Left lobe of liver (tissue), 2 donors: ENCODE results near the gene GMDS. TPM values are rescaled to one million over a fixed set of nuclear protein-coding genes. Genes with fewer than 3 reads are reported as not detected.
"Not testable (repeated sequence)": the region's sequence is repeated elsewhere in the genome, so short reads cannot be mapped to it uniquely, and the experiment has no call there.

Experiments used
- ATAC-seq: fragments of 200-7000 bp; cut with Tn5 transposase; one replicate; pipeline ENCODE4 v1.9.1; 2020; ENCODE audit warnings: mild to moderate bottlenecking, moderate library complexity
- DNase-seq: peaks from one replicate; pipeline ENCODE4 v3.0.0-alpha.2; 2020; ENCODE audit warnings: low spot score
- total RNA-seq: library from RNA; stranded (reverse); gene quantifications from one replicate; pipeline ENCODE4 v1.2.1, GENCODE V29; 2021
- donor health status: DM: no; HTN: no; CAD: no; lungs with moderate emphysema.
- donor health status: DM: no; HTN: yes; CAD: no.

The GMDS gene
- total RNA-seq, 1 donor from 2014 or later, result 23.9 TPM

- DNase-seq (no peak), ATAC-seq (no peak)
These were observed 375.2 kb downstream of the GMDS start for GRCh38 chr6:1870251-1870650.

- ATAC-seq, result no peak
- no peak for DNase-seq
These were observed 375.6 kb downstream of the GMDS start for GRCh38 chr6:1869769-1870168.

DNA sequence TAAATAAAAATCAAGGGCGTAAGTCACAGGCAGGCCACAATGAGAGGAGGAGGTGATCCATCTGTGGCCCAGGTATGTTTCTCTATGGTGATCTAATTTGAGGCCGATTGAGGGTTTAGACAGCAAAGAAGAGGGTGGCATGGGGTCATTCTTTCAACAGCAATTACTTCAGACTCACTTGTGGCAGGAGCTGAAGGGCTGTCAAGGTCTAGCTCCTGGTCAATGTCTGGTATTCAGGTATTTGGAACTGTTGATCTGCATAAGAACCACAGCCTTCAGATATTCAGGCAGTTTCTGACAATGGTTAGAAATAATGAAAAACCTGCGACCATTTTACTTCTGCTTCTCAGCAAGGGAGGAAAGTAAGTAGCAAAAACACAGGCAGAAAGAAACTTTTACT, 376.1 kb downstream of the GMDS start:
- ATAC-seq, result no peak
- no peak for DNase-seq

DNA sequence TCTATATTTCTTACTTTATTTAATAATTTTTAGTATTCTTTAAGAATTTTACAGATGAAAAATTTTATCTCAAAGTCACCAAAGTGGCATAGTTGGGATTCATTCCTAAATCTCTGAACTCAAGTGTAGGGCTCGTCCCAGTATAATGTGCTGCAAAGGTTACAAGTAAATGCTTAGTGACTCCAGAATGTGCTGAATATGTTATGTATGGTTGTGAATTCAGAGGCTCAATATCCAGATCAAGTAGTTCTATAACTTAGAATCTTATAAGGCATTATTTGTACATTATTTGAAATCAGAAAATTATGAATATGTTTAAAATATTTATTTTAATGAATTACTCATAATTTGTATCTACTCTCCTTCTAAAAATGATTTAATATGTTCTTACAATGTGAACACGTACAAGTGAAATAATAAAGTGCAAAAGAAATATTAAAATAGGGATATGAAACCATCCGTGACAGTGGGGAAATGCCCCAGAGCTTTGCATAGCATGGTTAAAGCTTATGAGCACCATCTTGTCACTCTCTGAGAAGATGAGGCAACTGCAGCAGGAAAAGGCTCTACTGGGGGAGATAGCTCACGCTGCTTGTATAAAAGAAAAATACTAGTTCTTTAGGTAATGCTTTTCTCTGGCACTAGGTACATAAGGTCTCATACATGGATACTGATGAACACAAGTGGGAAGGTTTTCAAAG, 376.7 kb downstream of the GMDS start:
- no peak for ATAC-seq
- DNase-seq, result no peak

- DNase-seq, result no peak
- no peak for ATAC-seq
These were observed 378.2 kb downstream of the GMDS start for GRCh38 chr6:1867197-1867596.

DNA sequence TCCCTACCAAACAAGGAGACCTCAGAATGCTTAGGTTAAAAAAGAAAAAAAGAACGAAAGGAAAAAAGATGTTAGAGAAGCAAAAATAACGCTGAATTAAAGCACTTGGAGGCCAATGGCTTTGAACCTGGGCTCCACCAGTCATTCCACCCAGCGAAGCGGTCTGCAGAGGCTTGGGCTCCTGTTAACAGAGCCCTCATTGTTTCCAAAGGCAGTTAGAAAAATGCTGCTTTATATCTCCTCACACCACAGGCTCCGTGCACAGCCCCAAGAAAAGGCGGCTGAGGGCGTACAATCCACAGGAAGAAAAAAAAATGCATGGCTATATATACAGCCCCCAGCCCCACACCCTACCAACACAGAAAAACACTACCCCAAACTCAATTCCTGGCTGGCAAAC, 379.8 kb downstream of the GMDS start:
- ATAC-seq, result no peak

DNA sequence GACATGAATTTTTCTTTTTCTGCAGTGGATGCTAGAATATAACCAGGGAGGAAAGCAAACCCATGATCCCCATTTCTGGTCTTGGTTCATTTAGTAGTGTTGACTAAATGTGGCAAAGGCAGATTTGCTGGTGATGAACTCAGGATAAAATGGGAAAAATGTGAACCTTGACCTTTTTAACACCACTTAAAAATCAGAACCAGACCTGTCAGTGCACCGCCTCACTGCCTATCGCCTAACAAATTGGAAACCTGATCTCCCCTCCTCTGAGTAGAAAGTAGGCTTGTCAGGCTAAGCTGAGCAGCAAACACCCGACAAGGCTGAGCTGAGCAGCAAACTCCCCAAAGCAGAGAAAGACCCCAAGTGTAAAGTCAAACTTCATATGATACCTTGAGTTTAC, 380.9 kb downstream of the GMDS start:
- ATAC-seq (no peak), DNase-seq (no peak)

More for the DNA sequence above, 379.8 kb downstream of the GMDS start:
- DNase-seq, result no peak

- no peak for DNase-seq
- no peak for ATAC-seq
These were observed 383.0 kb downstream of the GMDS start for GRCh38 chr6:1862411-1862810.

- ATAC-seq (no peak), DNase-seq (no peak)
These were observed 384.6 kb downstream of the GMDS start for GRCh38 chr6:1860756-1861348.

DNA sequence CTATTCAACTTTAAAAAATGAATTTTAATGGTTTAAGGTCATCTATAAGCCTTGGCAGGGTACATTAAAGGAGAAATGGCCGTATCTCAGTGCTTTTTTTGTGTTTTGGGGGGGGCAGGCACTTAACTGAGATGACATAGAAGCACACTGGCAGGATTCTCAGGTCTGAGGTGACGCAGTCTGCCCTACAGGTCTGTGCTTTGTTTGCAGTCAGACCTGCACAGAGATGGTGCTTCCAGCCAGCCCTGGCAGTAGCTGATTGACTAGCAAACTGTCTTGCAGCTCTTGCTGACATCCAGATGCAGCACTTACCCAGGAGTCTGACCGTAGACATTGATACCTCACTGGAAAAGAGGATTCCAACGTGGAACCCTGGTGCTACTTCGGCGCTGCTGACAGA, 386.5 kb downstream of the GMDS start:
- DNase-seq, result no peak
- no peak for ATAC-seq

- DNase-seq (no peak), ATAC-seq (no peak)
These were observed 387.2 kb downstream of the GMDS start for GRCh38 chr6:1858196-1858595.

DNA sequence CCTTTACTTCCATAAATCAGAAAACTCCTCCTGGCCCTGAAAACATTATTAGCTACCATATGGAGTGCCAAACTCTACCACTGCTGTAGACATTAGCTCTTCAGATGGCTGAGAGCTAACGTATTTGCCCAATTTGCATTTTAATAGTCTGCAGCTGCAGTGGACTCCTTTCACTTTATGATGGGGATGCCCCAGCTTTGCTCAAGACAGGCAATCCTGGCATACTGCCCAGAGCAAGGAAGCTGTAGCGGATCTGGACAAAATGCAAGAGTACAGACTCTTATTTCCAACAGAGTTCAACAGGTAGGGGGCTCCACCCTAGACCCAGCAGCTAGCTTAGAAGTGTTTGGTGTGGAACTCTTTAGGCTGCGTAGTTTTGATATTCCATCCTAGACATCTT, 389.0 kb downstream of the GMDS start:
- no peak for ATAC-seq
- DNase-seq, result no peak

GRCh38 chr6:1855890-1856289, 389.5 kb downstream of the GMDS start:
- no peak for ATAC-seq
- no peak for DNase-seq

DNA sequence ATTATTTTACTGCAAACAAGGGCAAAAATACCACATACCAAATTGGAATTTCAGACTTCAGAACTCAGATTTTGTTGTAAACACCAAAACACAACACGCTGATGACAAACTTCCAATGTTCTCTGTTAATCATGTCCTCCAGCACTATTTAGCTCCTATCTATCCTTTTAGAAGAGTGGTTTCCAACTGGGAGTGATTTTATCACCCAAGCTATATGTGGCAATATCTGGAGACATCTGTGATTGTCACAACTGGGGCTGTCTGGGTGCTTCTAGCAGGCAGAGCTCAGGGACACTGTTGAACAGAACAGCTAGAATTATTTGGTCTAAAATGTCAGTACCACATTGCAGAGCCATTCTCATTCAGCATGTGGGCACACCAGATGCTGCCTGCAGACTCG, 391.1 kb downstream of the GMDS start:
- DNase-seq (no peak), ATAC-seq (no peak)

GRCh38 chr6:1853761-1854160, 391.6 kb downstream of the GMDS start:
- ATAC-seq (no peak), DNase-seq (no peak)

- ATAC-seq, result no peak
- no peak for DNase-seq
These were observed 393.5 kb downstream of the GMDS start for GRCh38 chr6:1851681-1852456.

GRCh38 chr6:1850840-1851157, 394.6 kb downstream of the GMDS start:
- DNase-seq (no peak), ATAC-seq (no peak)

GRCh38 chr6:1850121-1850839, 395.1 kb downstream of the GMDS start:
- DNase-seq, result no peak
- ATAC-seq, result no peak

DNA sequence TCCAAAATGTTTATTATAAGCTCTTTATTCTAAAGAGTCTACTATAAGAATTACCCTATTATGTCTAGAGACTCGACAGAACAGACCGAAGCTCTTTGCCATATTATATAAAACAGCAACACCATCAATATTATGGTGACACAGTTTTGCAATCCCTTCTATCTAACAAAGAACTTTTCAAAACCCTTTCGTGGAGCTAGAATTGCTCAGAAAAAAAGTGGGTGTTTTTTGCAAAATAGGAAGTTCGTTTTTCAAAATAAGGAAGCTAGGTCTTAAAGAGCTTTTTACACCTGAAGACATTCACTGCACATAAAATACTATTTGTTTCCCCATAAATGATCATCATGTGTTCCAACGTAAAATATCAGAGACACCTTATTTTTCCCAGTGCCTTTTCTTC, 395.7 kb downstream of the GMDS start:
- ATAC-seq, result no peak
- DNase-seq, result no peak

DNA sequence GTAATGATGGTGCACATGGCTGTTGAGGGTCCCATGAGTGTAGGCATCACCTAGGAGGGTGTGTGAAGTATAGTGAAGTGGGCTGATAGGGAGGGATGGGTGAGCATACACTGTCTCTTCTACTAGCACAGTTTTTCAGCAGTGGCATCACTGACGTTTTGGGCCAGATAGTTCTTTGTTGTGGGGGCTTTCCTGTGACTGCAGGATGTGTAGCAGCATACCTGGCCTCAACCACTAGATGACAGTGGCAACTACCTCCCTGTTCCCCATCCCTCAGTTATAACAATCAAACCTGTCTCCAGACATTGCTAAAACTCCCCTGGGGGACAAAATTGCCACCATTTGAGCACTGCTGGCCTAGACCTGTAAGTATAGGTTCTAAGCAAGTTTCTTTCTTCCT, 396.7 kb downstream of the GMDS start:
- no peak for DNase-seq
- no peak for ATAC-seq

GRCh38 chr6:1846611-1847010, 398.8 kb downstream of the GMDS start:
- ATAC-seq, result no peak
- no peak for DNase-seq

- ATAC-seq, DNase-seq: not testable (repeated sequence)
These were observed 399.9 kb downstream of the GMDS start for GRCh38 chr6:1845543-1845942.
